Endometrial microvascular endothelial cells (primary cell): ENCODE results near the gene PGS1. TPM values are rescaled to one million over a fixed set of nuclear protein-coding genes. Genes with fewer than 3 reads are reported as not detected.

ENCODE experiments used
- in situ Hi-C: cut with HindIII; loops from 2 replicates; pipeline ENCODE4 v1.10.0; 2017; ENCODE audit warnings: low sequenced_read_pairs, low pct_unique_long_range_greater_than_20kb; ENCODE audit errors: inconsistent ontology term
- total RNA-seq: library from RNA; depleted of rRNA; stranded (reverse); fragments of >200 nt; gene quantifications from one replicate; pipeline ENCODE4 v1.2.3, GENCODE V29; 2015; ENCODE audit errors: inconsistent ontology term

Gene PGS1
- total RNA-seq, 1 donor from 2014 or later: 37.5 TPM

GRCh38 chr17:78360371-78361224, 17.9 kb upstream of the PGS1 start:
- in situ Hi-C loops: no loop called here

- in situ Hi-C loops: no loop called here
Measured at GRCh38 chr17:78361225-78361701, 17.2 kb upstream of the PGS1 start.

GRCh38 chr17:78362232-78362631, 16.2 kb upstream of the PGS1 start:
- in situ Hi-C loops: no loop called here

GRCh38 chr17:78362671-78363070, 15.8 kb upstream of the PGS1 start:
- in situ Hi-C loops: no loop called here

GRCh38 chr17:78364436-78365281, 13.8 kb upstream of the PGS1 start:
- in situ Hi-C loops: no loop called here

- in situ Hi-C loops: no loop called here
Measured at GRCh38 chr17:78365561-78366108, 12.8 kb upstream of the PGS1 start.

GRCh38 chr17:78366109-78366848, 12.2 kb upstream of the PGS1 start:
- in situ Hi-C loops: no loop called here

- in situ Hi-C loops: no loop called here
Measured at GRCh38 chr17:78367193-78367592, 11.3 kb upstream of the PGS1 start.

- in situ Hi-C loops: no loop called here
Measured at GRCh38 chr17:78368348-78368747, 10.1 kb upstream of the PGS1 start.

- in situ Hi-C loops: no loop called here
Measured at GRCh38 chr17:78368854-78369495, 9.5 kb upstream of the PGS1 start.

- in situ Hi-C loops: no loop called here
Measured at GRCh38 chr17:78369791-78370381, 8.6 kb upstream of the PGS1 start.

GRCh38 chr17:78371056-78371455, 7.4 kb upstream of the PGS1 start:
- in situ Hi-C loops: no loop called here

- in situ Hi-C loops: no loop called here
Measured at GRCh38 chr17:78372841-78373240, 5.6 kb upstream of the PGS1 start.

- in situ Hi-C loops: no loop called here
Measured at GRCh38 chr17:78374189-78374588, 4.3 kb upstream of the PGS1 start.

GRCh38 chr17:78374631-78375274, 3.7 kb upstream of the PGS1 start:
- in situ Hi-C loops: no loop called here

- in situ Hi-C loops: no loop called here
Measured at GRCh38 chr17:78375401-78376151, 2.9 kb upstream of the PGS1 start.

GRCh38 chr17:78376161-78376560, 2.3 kb upstream of the PGS1 start:
- in situ Hi-C loops: no loop called here
